ENCODE data around the gene ST7. TPM values are rescaled to one million over a fixed set of nuclear protein-coding genes. Genes with fewer than 3 reads are reported as not detected.

Gene ST7
- total RNA-seq, 1 experiment from 2014 or later: 19.6 TPM

- BruUV-seq (replicated peaks): no TSS peak
- in situ Hi-C loops (cut with HindIII; ENCODE audit: low pct_unique_long_range_greater_than_20kb, low sequenced_read_pairs): no loop called here
Measured at GRCh38 chr7:116912269-116912909, 40.9 kb upstream of the ST7 start.

DNA sequence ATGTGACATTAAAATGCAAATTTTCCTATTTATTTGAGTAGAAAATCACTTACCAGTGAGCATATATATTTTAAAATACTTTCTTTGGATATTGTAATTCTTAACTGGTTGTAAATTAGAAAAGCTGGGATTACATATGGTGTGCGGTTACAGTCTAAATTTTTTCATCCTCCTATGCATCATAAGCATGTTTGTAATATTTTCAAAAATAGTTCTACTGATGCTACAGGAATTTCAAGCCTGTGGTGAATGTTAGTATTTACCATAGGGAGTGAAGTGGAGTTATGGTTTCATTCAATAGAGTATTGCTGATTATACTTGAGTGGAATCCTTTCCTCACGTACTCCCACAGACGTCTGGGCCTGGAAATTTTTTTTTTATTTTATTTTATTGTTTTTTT lies 34.6 kb upstream of the ST7 start:
- intact Hi-C loops (cut with micrococcal nuclease; ENCODE audit: unreplicated experiment): no loop called here
- H3K4me1 ChIP-seq (ENCODE audit: control insufficient read depth, insufficient read depth, low read length): no peaks in the 10 kb centered on the region
- ChIA-PET POLR2A (no interaction called here), CTCF (no interaction called here)
- TF ChIP-seq POLR2AphosphoS5 (IDR thresholded peaks at IDR 0.05; ENCODE audit: low read depth, low read length) (no peak), TCF7L2 (IDR thresholded peaks at IDR 0.05; ENCODE audit: low read depth, low read length) (no peak)
- TF ChIP-seq, protein P1, sequence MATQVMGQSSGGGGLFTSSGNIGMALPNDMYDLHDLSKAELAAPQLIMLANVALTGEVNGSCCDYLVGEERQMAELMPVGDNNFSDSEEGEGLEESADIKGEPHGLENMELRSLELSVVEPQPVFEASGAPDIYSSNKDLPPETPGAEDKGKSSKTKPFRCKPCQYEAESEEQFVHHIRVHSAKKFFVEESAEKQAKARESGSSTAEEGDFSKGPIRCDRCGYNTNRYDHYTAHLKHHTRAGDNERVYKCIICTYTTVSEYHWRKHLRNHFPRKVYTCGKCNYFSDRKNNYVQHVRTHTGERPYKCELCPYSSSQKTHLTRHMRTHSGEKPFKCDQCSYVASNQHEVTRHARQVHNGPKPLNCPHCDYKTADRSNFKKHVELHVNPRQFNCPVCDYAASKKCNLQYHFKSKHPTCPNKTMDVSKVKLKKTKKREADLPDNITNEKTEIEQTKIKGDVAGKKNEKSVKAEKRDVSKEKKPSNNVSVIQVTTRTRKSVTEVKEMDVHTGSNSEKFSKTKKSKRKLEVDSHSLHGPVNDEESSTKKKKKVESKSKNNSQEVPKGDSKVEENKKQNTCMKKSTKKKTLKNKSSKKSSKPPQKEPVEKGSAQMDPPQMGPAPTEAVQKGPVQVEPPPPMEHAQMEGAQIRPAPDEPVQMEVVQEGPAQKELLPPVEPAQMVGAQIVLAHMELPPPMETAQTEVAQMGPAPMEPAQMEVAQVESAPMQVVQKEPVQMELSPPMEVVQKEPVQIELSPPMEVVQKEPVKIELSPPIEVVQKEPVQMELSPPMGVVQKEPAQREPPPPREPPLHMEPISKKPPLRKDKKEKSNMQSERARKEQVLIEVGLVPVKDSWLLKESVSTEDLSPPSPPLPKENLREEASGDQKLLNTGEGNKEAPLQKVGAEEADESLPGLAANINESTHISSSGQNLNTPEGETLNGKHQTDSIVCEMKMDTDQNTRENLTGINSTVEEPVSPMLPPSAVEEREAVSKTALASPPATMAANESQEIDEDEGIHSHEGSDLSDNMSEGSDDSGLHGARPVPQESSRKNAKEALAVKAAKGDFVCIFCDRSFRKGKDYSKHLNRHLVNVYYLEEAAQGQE (IDR thresholded peaks at IDR 0.05; ENCODE audit: insufficient read depth in 1 of 2, low read depth in 2 of 2, low read length in 1 of 2): no peak
- no peaks in the 10 kb centered on the region for H3K9me3 ChIP-seq (ENCODE audit: control insufficient read depth, insufficient read depth, low read depth, low read length)
- in situ Hi-C loops (cut with HindIII; ENCODE audit: low pct_unique_long_range_greater_than_20kb, low sequenced_read_pairs): no loop called here
- ATAC-seq (no peak), DNase-seq (ENCODE audit: low read depth, low spot score) (no peak)
- no TSS peak for BruUV-seq (replicated peaks)
- H3K27ac ChIP-seq (ENCODE audit: low read length): no peak overlapping the region
- H3K36me3 ChIP-seq (ENCODE audit: control insufficient read depth, insufficient read depth, low read length): peaks cover 33% of the 10 kb centered on the region
- no peak overlapping the region for H3K4me3 ChIP-seq (ENCODE audit: low read depth in 2 of 2, low read length in 2 of 2)
- no peaks in the 10 kb centered on the region for H3K27me3 ChIP-seq (ENCODE audit: control insufficient read depth, insufficient read depth, low read length)

More at GRCh38 chr7:116912269-116912909, 40.9 kb upstream of the ST7 start:
- CTCF ChIA-PET: no interaction called here
- intact Hi-C loops (cut with micrococcal nuclease; ENCODE audit: unreplicated experiment): no loop called here
- Histone ChIP-seq H3K27me3 (ENCODE audit: control insufficient read depth, insufficient read depth, low read length) (no peaks in the 10 kb centered on the region), H3K9me3 (ENCODE audit: control insufficient read depth, insufficient read depth, low read depth, low read length) (no peaks in the 10 kb centered on the region), H3K27ac (ENCODE audit: low read length) (no peak overlapping the region), H3K4me3 (ENCODE audit: low read depth in 2 of 2, low read length in 2 of 2) (no peak overlapping the region), H3K4me1 (ENCODE audit: control insufficient read depth, insufficient read depth, low read length) (no peaks in the 10 kb centered on the region), H3K36me3 (ENCODE audit: control insufficient read depth, insufficient read depth, low read length) (peaks cover 40% of the 10 kb centered on the region)
- no peak for ATAC-seq
- TF ChIP-seq, protein P2, sequence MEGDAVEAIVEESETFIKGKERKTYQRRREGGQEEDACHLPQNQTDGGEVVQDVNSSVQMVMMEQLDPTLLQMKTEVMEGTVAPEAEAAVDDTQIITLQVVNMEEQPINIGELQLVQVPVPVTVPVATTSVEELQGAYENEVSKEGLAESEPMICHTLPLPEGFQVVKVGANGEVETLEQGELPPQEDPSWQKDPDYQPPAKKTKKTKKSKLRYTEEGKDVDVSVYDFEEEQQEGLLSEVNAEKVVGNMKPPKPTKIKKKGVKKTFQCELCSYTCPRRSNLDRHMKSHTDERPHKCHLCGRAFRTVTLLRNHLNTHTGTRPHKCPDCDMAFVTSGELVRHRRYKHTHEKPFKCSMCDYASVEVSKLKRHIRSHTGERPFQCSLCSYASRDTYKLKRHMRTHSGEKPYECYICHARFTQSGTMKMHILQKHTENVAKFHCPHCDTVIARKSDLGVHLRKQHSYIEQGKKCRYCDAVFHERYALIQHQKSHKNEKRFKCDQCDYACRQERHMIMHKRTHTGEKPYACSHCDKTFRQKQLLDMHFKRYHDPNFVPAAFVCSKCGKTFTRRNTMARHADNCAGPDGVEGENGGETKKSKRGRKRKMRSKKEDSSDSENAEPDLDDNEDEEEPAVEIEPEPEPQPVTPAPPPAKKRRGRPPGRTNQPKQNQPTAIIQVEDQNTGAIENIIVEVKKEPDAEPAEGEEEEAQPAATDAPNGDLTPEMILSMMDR (IDR thresholded peaks at IDR 0.05): no peak
- TF ChIP-seq TCF7L2 (IDR thresholded peaks at IDR 0.05; ENCODE audit: low read depth, low read length): no peak
- TF ChIP-seq SIN3A (IDR thresholded peaks at IDR 0.05; ENCODE audit: borderline replicate concordance, insufficient read depth, low read depth, low read length): no peak
- TF ChIP-seq POLR2AphosphoS5 (IDR thresholded peaks at IDR 0.05; ENCODE audit: low read depth, low read length): no peak
- TF ChIP-seq, protein P1 (IDR thresholded peaks at IDR 0.05; ENCODE audit: insufficient read depth in 1 of 2, low read depth in 2 of 2, low read length in 1 of 2): no peak
- POLR2A ChIA-PET: no interaction called here
- DNase-seq (ENCODE audit: low read depth, low spot score): no peak

All from Panc1 (cell line).